Neutrophil (primary cell): Measurements from ENCODE around the gene TTC7B.

Experiments
- H3K27ac ChIP-seq: fragments of 200-600 bp; sonication (generic); 2 replicates; pipeline ENCODE4 v1.5.1; 2016; ENCODE audit warnings: mild to moderate bottlenecking, moderate library complexity
- H3K27me3 ChIP-seq: fragments of 200-600 bp; sonication (generic); 2 replicates; pipeline ENCODE4 v1.6.0; 2016; ENCODE audit warnings: mild to moderate bottlenecking
- H3K36me3 ChIP-seq: fragments of 200-600 bp; sonication (generic); 2 replicates; pipeline ENCODE4 v1.5.1; 2017
- H3K4me1 ChIP-seq, 2 experiments: fragments of 200-600 bp in 1 of 2; sonication (generic) in 1 of 2; 1 replicate in 1 of 2; 2 replicates in 1 of 2; pipeline versions ENCODE4 v1.5.1 to v1.6.1; 2013 to 2016; ENCODE audit warnings: low read depth in 1 of 2, low read length in 1 of 2, mild to moderate bottlenecking in 1 of 2, moderate library complexity in 1 of 2; ENCODE audit not compliant: control insufficient read depth in 1 of 2, insufficient read depth in 1 of 2
- H3K4me3 ChIP-seq, 2 experiments: fragments of 200-600 bp in 1 of 2; sonication (generic) in 1 of 2; 1 replicate in 1 of 2; 2 replicates in 1 of 2; pipeline ENCODE4 v1.5.1; 2013 to 2016; ENCODE audit warnings: low read depth in 1 of 2, low read length in 1 of 2, mild to moderate bottlenecking in 1 of 2, moderate library complexity in 1 of 2
- H3K9me3 ChIP-seq: fragments of 200-600 bp; sonication (generic); 2 replicates; pipeline ENCODE4 v1.5.1; 2016
- TF ChIP-seq, protein P1 (sequence below): fragments of 200-600 bp; sonication (generic); IDR thresholded peaks from 2 replicates; pipeline ENCODE4 v1.5.1; 2016; ENCODE audit warnings: antibody characterized with exemption

The TTC7B gene

DNA sequence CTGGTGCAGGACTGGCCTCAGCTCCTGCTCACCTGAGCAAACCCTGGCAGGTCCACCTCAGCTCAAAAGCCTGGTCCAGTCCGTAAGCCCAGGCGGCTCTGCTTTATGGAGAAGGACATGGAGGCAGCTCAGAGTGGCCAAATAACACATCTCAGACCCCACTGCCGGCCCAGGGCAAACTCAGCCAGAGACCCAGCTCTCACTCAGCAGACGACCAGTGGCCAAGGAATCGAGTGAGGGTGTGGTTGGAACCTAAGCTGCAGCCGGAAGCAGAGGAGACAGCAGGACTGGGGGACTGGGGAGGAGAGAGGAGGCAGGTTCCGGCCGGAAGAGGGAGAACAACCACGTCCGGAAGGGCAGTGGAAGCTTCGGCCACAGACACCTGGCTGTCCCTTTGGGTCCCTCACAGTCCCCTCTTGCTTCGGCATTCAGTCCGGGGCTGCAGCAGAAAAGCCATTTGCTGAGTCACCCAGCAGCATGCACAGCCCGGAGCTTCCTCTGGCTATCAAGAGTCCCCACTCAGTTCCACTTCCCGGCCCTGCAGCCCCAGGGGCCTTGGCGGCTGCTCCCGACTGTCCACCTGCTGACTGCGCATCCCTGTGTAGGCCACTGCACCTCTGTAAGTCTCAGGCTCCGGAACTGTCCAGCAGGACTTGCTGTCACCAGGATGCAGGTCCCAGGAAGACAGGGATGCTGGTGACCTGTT lies 315.4 kb downstream of the TTC7B start:
- Histone ChIP-seq H3K4me1 (no peaks in the 10 kb centered on the region), H3K27me3 (peaks cover 27% of the 10 kb centered on the region), H3K9me3 (no peaks in the 10 kb centered on the region), H3K27ac (no peak overlapping the region), H3K4me3 (no peak overlapping the region), H3K36me3 (no peaks in the 10 kb centered on the region)
- TF ChIP-seq, protein P1, sequence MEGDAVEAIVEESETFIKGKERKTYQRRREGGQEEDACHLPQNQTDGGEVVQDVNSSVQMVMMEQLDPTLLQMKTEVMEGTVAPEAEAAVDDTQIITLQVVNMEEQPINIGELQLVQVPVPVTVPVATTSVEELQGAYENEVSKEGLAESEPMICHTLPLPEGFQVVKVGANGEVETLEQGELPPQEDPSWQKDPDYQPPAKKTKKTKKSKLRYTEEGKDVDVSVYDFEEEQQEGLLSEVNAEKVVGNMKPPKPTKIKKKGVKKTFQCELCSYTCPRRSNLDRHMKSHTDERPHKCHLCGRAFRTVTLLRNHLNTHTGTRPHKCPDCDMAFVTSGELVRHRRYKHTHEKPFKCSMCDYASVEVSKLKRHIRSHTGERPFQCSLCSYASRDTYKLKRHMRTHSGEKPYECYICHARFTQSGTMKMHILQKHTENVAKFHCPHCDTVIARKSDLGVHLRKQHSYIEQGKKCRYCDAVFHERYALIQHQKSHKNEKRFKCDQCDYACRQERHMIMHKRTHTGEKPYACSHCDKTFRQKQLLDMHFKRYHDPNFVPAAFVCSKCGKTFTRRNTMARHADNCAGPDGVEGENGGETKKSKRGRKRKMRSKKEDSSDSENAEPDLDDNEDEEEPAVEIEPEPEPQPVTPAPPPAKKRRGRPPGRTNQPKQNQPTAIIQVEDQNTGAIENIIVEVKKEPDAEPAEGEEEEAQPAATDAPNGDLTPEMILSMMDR = no peak

DNA sequence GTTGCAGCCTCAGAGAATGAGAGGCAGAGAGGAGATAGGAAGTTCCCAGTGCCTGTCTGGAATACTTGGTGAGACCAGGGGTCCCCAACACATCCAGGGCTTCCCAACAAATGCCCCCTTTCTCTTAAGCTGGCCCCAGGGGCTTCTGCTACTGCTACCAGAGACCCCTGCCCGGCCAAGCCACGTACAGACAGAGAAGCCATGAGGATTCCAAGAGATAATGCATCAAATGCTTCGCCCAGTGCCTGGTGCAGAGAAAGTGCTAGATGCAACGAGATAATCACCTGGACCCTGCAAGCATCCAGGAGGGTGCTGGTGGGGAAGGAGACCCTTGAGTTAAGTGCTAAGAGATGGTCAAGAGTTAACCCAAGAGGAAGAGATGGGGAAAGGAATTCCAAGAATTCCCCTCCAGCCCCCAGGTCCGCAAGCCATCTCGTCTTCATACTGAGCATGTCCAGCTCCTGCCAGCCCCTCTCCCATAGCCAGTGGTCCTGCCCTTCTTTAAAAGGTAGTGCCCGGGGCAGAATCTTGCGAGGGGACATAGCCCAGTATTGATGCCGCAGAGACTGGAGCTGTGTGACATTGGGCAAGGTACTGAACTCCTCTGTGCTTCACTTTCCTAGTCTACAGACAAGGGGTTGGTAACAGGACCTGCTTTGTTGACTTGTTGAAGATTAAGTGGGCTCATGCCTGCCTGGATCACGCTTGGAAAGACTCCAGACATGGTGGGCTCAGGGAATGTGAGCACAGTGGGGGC lies 316.1 kb downstream of the TTC7B start:
- TF ChIP-seq, protein P1 = no peak
- Histone ChIP-seq H3K4me3 (no peak overlapping the region), H3K27ac (no peak overlapping the region), H3K36me3 (no peaks in the 10 kb centered on the region), H3K27me3 (peaks cover 27% of the 10 kb centered on the region), H3K9me3 (no peaks in the 10 kb centered on the region), H3K4me1 (no peaks in the 10 kb centered on the region)

DNA sequence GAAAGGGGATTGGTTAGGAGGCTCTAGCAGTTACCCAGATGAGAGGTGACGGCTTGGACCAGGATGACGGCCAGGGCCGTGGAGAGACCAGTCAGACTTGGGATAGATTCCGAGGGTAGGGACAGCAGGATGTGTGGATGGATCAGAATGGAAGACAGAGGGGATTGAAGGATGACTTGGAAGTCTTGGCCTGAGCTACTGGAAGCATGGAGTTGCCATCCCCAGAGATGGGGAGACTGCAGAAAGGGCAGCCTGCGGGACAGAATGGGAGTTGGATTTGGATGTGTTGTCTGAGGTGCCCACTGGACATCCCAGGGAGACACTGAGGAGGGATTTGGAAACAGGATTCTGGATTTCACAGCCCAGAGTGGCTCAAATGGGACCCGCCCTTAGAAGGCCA lies 317.1 kb downstream of the TTC7B start:
- TF ChIP-seq, protein P1 = no peak
- Histone ChIP-seq H3K4me1 (no peaks in the 10 kb centered on the region), H3K4me3 (no peak overlapping the region), H3K9me3 (no peaks in the 10 kb centered on the region), H3K36me3 (no peaks in the 10 kb centered on the region), H3K27me3 (peaks cover 27% of the 10 kb centered on the region), H3K27ac (no peak overlapping the region)

DNA sequence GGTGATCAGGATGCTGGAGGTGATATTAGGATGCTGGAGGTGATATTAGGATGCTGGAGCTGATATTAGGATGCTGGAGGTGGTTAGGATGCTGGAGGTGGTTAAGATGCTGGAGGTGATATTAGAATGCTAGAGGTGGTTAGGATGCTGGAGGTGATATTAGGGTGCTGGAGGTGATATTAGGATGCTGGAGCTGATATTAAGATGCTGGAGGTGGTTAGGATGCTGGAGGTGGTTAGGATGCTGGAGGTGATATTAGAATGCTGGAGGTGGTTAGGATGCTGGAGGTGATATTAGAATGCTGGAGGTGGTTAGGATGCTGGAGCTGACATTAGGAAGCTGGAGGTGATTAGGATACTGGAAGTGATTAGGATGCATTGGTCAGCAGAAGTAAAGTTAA lies 318.0 kb downstream of the TTC7B start:
- Histone ChIP-seq H3K27ac (no peak overlapping the region), H3K9me3 (no peaks in the 10 kb centered on the region), H3K27me3 (peaks cover 27% of the 10 kb centered on the region), H3K36me3 (no peaks in the 10 kb centered on the region), H3K4me3 (no peak overlapping the region), H3K4me1 (no peaks in the 10 kb centered on the region)
- TF ChIP-seq, protein P1 = no peak

DNA sequence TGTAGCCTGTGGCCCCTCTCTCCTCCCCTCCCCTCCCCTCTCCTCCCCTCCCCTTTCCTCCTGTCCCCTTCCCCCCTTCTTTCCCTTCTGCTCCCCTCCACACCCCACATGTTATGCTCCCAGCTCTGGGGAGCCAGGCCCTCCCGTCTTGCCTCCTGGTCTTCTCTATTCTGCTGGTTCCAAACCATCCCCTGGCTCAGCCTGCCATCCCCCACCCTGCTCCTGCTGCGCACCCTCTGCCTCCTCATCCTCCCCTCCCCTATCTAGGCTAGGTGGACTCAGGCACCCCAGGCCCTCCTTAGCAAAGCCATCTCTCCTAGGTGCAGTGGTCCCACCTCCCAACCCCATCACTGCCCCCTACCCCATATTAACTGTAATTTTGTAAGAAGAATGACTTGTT lies 319.9 kb downstream of the TTC7B start:
- Histone ChIP-seq H3K27ac (no peak overlapping the region), H3K27me3 (peaks cover 16% of the 10 kb centered on the region), H3K4me1 (no peaks in the 10 kb centered on the region), H3K9me3 (no peaks in the 10 kb centered on the region), H3K4me3 (no peak overlapping the region), H3K36me3 (no peaks in the 10 kb centered on the region)
- TF ChIP-seq, protein P1 = no peak
